Keratinocyte (primary cell): ENCODE data around the gene REV3L. TPM values are rescaled to one million over a fixed set of nuclear protein-coding genes. Genes with fewer than 3 reads are reported as not detected.
"Not testable (repeated sequence)": the region's sequence is repeated elsewhere in the genome, so short reads cannot be mapped to it uniquely, and the experiment has no call there.

Source experiments
- DNase-seq: peaks from one replicate; pipeline ENCODE4 v3.0.0-alpha.2; 2011; ENCODE audit warnings: low read depth, missing footprints, low spot score
- FAIRE-seq: peaks from 2 replicates; lab custom pipeline; 2011; peaks lifted over from hg19 to GRCh38; lab: Jason Lieb, UNC
- H2AFZ ChIP-seq: 2 replicates; pipeline ENCODE4 v1.6.0; 2012; ENCODE audit warnings: low read length, control low read depth, inconsistent platforms; ENCODE audit not compliant: control insufficient read depth
- H3K27ac ChIP-seq: 2 replicates; pipeline ENCODE4 v1.5.1; 2011; ENCODE audit warnings: low read length; ENCODE audit not compliant: control insufficient read depth, insufficient read depth
- H3K27me3 ChIP-seq: 3 replicates; pipeline ENCODE4 v1.6.0; 2011; ENCODE audit warnings: low read length; ENCODE audit not compliant: control insufficient read depth, insufficient read depth; ENCODE audit errors: extremely low read depth
- H3K36me3 ChIP-seq, 2 experiments: 2 replicates in 1 of 2; 3 replicates in 1 of 2; pipeline ENCODE4 v1.5.1; 2011; ENCODE audit warnings: low read length in 2 of 2, mild to moderate bottlenecking in 1 of 2; ENCODE audit not compliant: control insufficient read depth in 2 of 2, insufficient read depth in 2 of 2; ENCODE audit errors: extremely low read depth in 1 of 2
- H3K4me1 ChIP-seq: 3 replicates; pipeline ENCODE4 v1.5.1; 2011; ENCODE audit warnings: low read length; ENCODE audit not compliant: control insufficient read depth, insufficient read depth; ENCODE audit errors: extremely low read depth
- H3K4me2 ChIP-seq: 3 replicates; pipeline ENCODE4 v1.6.0; 2011; ENCODE audit warnings: low read depth, low read length; ENCODE audit not compliant: control insufficient read depth, insufficient read depth; ENCODE audit errors: extremely low read depth
- H3K4me3 ChIP-seq, 3 experiments: fragments of 200-600 bp in 1 of 3; sonication (generic) in 1 of 3; 2 replicates in 2 of 3; 3 replicates in 1 of 3; pipeline ENCODE4 v1.5.1; 2011 to 2016; ENCODE audit warnings: low read length in 3 of 3, mild to moderate bottlenecking in 3 of 3, control low read depth in 2 of 3, inconsistent platforms in 1 of 3, low read depth in 1 of 3, mixed read lengths in 1 of 3, mixed run types in 1 of 3, moderate library complexity in 1 of 3; ENCODE audit not compliant: control insufficient read depth in 2 of 3, insufficient read depth in 2 of 3; ENCODE audit errors: extremely low read depth in 1 of 3
- H3K79me2 ChIP-seq: 2 replicates; pipeline ENCODE4 v1.6.0; 2012; ENCODE audit warnings: low read length; ENCODE audit not compliant: control insufficient read depth, insufficient read depth
- H3K9ac ChIP-seq: 3 replicates; pipeline ENCODE4 v1.6.0; 2011; ENCODE audit warnings: low read length; ENCODE audit not compliant: control insufficient read depth, insufficient read depth; ENCODE audit errors: extremely low read depth
- H3K9me1 ChIP-seq: 3 replicates; pipeline ENCODE4 v1.6.0; 2011; ENCODE audit warnings: low read length; ENCODE audit not compliant: control insufficient read depth, insufficient read depth; ENCODE audit errors: extremely low read depth
- H3K9me3 ChIP-seq: 2 replicates; pipeline ENCODE4 v1.5.1; 2012; ENCODE audit warnings: low read depth, low read length; ENCODE audit not compliant: control insufficient read depth
- H4K20me1 ChIP-seq: 3 replicates; pipeline ENCODE4 v1.6.0; 2011; ENCODE audit warnings: low read length; ENCODE audit not compliant: control insufficient read depth, insufficient read depth; ENCODE audit errors: extremely low read depth
- EZH2 ChIP-seq: IDR thresholded peaks from one replicate; pipeline ENCODE4 v1.6.1; 2012; ENCODE audit warnings: inconsistent platforms, mild to moderate bottlenecking, low read length, moderate library complexity
- dilution Hi-C: fragments of 300-500 bp; cut with MboI; formaldehyde crosslinking; loops from one replicate; pipeline ENCODE4 v1.7.0; 2020; ENCODE audit warnings: low sequenced_read_pairs; ENCODE audit not compliant: extremely low pct_ligation_motif_present
- polyA plus RNA-seq, 5 experiments: library from polyadenylated mRNA; depleted of rRNA in 3 of 5; stranded (reverse) in 3 of 5; stranded (forward) in 1 of 5; unstranded in 1 of 5; fragments of >200 nt; gene quantifications; 1 replicate in 1 of 5; 2 replicates in 3 of 5; 3 replicates in 1 of 5; pipeline versions ENCODE4 v1.2.1 to v1.2.3, GENCODE V29; 2011 to 2012; ENCODE audit warnings: missing spikeins in 2 of 5, low read depth in 1 of 5, low replicate concordance in 1 of 5
- TF ChIP-seq, protein P1 (sequence below), 3 experiments: IDR thresholded peaks in 1 of 3; conservative IDR thresholded peaks in 1 of 3; optimal IDR thresholded peaks in 1 of 3; 2 replicates in 2 of 3; 3 replicates in 1 of 3; pipeline versions ENCODE3 to v1.5.1; 2011; ENCODE audit warnings: low read length in 3 of 3, mild to moderate bottlenecking in 3 of 3, moderate library complexity in 2 of 3, control low read depth in 1 of 3, inconsistent platforms in 1 of 3; ENCODE audit not compliant: insufficient read depth in 2 of 3; ENCODE audit errors: extremely low read depth in 1 of 3

Gene REV3L
- polyA plus RNA-seq, 1 donor (not counting 4 experiments of a cell fraction or from before 2014, with no cell fraction given), result 9.5 TPM

DNA sequence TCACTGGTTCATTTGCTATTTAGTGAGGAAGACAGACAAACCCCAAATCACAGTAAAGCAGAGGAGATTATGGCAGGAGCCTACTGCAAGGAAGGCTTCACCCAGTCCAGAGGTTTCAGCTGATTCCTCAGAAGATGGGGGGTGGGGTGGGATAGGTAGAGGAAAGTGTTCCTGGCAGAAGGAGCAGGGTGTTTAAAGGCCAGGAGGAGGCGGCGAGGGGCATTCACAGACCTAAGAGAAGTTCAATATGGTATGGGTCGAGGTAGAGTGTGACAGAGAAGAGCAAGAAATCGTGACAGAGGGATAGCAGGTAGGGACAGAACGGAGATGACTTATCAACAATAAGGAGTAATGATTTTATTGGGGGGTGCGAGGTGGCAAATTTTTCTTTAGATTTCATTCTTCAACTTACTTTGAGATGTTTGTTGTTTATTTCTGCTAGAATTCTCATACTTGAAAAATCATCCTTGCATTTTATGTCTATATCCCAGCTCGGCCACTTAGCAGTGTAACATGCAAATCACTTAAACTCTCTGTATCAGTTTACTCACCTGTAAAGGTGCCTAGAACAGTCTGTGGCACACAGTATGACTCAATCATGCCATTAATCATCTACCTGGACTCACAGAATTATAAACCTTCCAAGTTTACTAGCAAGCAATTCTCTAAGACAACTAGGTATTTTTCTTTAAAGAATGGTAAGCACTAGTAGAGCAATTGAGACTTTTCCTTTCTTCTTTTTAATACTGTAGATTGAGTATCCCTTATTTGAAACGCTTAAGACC lies 176.7 kb downstream of the REV3L start:
- Histone ChIP-seq H3K27me3 (no peaks in the 10 kb centered on the region), H3K4me3 (no peak overlapping the region), H3K79me2 (no peaks in the 10 kb centered on the region), H3K27ac (no peak overlapping the region), H3K9me1 (no peaks in the 10 kb centered on the region), H3K4me1 (no peaks in the 10 kb centered on the region), H3K9me3 (no peaks in the 10 kb centered on the region), H4K20me1 (no peaks in the 10 kb centered on the region), H3K4me2 (no peak overlapping the region), H3K9ac (no peak overlapping the region), H2AFZ (no peak overlapping the region), H3K36me3 (peaks cover 5 to 14% of the 10 kb centered on the region in 2 experiments)
- dilution Hi-C loops, result no loop called here
- DNase-seq (no peak), FAIRE-seq (no peak)
- TF ChIP-seq EZH2, result no peak
- TF ChIP-seq, protein P1, sequence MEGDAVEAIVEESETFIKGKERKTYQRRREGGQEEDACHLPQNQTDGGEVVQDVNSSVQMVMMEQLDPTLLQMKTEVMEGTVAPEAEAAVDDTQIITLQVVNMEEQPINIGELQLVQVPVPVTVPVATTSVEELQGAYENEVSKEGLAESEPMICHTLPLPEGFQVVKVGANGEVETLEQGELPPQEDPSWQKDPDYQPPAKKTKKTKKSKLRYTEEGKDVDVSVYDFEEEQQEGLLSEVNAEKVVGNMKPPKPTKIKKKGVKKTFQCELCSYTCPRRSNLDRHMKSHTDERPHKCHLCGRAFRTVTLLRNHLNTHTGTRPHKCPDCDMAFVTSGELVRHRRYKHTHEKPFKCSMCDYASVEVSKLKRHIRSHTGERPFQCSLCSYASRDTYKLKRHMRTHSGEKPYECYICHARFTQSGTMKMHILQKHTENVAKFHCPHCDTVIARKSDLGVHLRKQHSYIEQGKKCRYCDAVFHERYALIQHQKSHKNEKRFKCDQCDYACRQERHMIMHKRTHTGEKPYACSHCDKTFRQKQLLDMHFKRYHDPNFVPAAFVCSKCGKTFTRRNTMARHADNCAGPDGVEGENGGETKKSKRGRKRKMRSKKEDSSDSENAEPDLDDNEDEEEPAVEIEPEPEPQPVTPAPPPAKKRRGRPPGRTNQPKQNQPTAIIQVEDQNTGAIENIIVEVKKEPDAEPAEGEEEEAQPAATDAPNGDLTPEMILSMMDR (optimal IDR thresholded peaks at IDR 0.05 in 1 of 3, IDR thresholded peaks at IDR 0.05 in 1 of 3, conservative IDR thresholded peaks at IDR 0.05 in 1 of 3; ENCODE audit: extremely low read depth in 1 of 3, insufficient read depth in 2 of 3, low read length in 3 of 3), result no peak

DNA sequence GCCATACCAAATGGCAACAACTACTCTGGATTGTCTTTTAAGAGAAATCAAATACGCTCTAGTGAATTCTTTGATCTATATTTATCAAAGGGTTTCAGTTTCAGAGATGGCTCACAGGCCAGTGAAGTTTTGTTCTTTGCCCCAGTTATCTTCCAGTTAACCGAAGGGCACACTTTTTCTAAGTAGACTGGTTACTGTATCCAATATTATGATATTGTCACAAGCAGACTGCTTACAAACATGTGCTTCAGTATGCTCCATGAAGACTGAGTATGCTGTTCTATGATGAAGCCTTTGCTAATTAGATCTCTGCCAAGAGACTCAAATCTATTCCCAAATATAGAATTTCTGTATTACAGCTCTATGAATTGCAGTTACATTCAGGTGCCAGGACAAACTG lies 181.1 kb downstream of the REV3L start:
- Histone ChIP-seq H3K79me2 (no peaks in the 10 kb centered on the region), H3K9me3 (no peaks in the 10 kb centered on the region), H3K9me1 (no peaks in the 10 kb centered on the region), H3K9ac (no peak overlapping the region), H4K20me1 (no peaks in the 10 kb centered on the region), H3K4me1 (no peaks in the 10 kb centered on the region), H3K27ac (no peak overlapping the region), H3K36me3 (peaks cover 2% of the 10 kb centered on the region in 2 experiments), H3K4me2 (no peak overlapping the region), H3K4me3 (no peak overlapping the region), H3K27me3 (no peaks in the 10 kb centered on the region), H2AFZ (no peak overlapping the region)
- no peak for TF ChIP-seq EZH2
- TF ChIP-seq, protein P1 (optimal IDR thresholded peaks at IDR 0.05 in 1 of 3, IDR thresholded peaks at IDR 0.05 in 1 of 3, conservative IDR thresholded peaks at IDR 0.05 in 1 of 3; ENCODE audit: extremely low read depth in 1 of 3, insufficient read depth in 2 of 3, low read length in 3 of 3), result no peak
- dilution Hi-C loops, result no loop called here
- DNase-seq (no peak), FAIRE-seq (no peak)

DNA sequence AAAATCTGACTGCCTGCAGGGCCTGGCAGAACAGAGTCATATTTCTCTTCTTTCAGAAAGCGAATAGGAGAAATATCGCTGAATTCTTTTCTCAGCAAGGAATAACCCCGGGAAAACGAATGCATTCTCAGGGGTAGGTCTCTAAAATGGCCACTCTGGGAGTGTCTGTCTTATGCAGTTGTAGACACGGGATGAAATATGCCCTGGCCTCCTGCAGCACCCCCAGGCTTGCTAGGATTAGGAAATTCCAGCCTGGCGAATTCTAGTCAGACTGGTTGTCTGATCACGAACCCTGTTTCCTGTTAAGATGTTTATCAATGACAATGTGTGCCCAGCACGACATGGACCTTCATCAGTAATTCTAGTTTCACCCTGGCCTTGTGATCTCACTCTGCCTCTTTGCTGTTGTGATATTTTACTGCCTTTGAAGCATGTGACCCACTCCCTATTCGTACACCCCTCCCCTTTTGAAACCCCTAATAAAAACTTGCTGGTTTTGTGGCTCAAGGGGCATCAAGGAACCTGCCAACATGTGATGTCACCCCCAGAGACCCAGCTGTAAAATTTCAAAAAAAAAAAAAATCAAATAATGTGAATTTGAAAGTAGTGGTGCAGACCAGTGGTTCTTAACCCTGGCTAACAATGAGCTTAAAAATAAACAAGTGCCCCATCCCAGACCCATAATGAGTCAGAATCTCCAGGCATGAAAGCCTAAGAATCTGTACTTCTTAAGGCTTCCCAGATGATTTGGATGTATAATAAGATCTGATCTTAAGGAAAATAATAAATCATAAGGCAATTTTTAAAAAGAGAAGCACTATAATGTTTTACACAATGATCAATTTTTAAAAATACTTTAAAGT lies 181.8 kb downstream of the REV3L start:
- H2AFZ ChIP-seq, H3K4me2 ChIP-seq, dilution Hi-C loops, H3K9ac ChIP-seq, H3K4me3 ChIP-seq, H3K4me1 ChIP-seq, H3K9me1 ChIP-seq, H3K27ac ChIP-seq, H3K36me3 ChIP-seq, H3K79me2 ChIP-seq, FAIRE-seq, H3K27me3 ChIP-seq, DNase-seq, H3K9me3 ChIP-seq, H4K20me1 ChIP-seq: not testable (repeated sequence)
